Smooth muscle cell (in vitro differentiated cells): ENCODE results near the gene RSKR. TPM values are rescaled to one million over a fixed set of nuclear protein-coding genes. Genes with fewer than 3 reads are reported as not detected.

Experiments
- DNase-seq: peaks from one replicate; lab custom pipeline; 2025; ENCODE audit not compliant: unreplicated experiment; lab: John Stamatoyannopoulos, UW
- H2AFZ ChIP-seq: fragments of 200-600 bp; sonication (generic); 2 replicates; pipeline ENCODE4 v1.6.0; 2016; ENCODE audit warnings: antibody characterized with exemption, low read depth, mild to moderate bottlenecking
- H3F3A ChIP-seq: fragments of 200-600 bp; sonication (generic); 2 replicates; pipeline ENCODE4 v1.6.0; 2017; ENCODE audit warnings: antibody characterized with exemption, low read depth
- H3K27ac ChIP-seq: fragments of 200-600 bp; sonication (generic); 2 replicates; pipeline ENCODE4 v1.5.1; 2016; ENCODE audit warnings: low read depth, mild to moderate bottlenecking
- H3K27me3 ChIP-seq: fragments of 200-600 bp; sonication (generic); 2 replicates; pipeline ENCODE4 v1.6.1; 2016; ENCODE audit warnings: low read depth, mild to moderate bottlenecking
- H3K36me3 ChIP-seq: fragments of 200-600 bp; sonication (generic); 2 replicates; pipeline ENCODE4 v1.5.1; 2016; ENCODE audit warnings: low read depth
- H3K4me1 ChIP-seq: fragments of 200-600 bp; sonication (generic); 2 replicates; pipeline ENCODE4 v1.5.1; 2016; ENCODE audit warnings: low read depth
- H3K4me2 ChIP-seq: fragments of 200-600 bp; sonication (generic); 2 replicates; pipeline ENCODE4 v1.6.0; 2016; ENCODE audit warnings: mild to moderate bottlenecking
- H3K4me3 ChIP-seq: fragments of 200-600 bp; sonication (generic); 2 replicates; pipeline ENCODE4 v1.5.1; 2016; ENCODE audit warnings: mild to moderate bottlenecking
- H3K79me2 ChIP-seq: fragments of 200-600 bp; sonication (generic); 2 replicates; pipeline ENCODE4 v1.6.0; 2016; ENCODE audit warnings: low read depth, mild to moderate bottlenecking
- H3K9ac ChIP-seq: fragments of 200-600 bp; sonication (generic); 2 replicates; pipeline ENCODE4 v1.6.0; 2016; ENCODE audit warnings: low read depth
- H3K9me3 ChIP-seq: fragments of 200-600 bp; sonication (generic); replicated peaks from 2 replicates; pipeline ENCODE4 v1.5.1; 2016; ENCODE audit warnings: low read depth
- H4K20me1 ChIP-seq: fragments of 200-600 bp; sonication (generic); 2 replicates; pipeline ENCODE4 v1.6.0; 2016; ENCODE audit warnings: low read depth
- WGBS: methylation state at CpG from one replicate; pipeline ENCODE4 v1.1.7; 2016; ENCODE audit warnings: low lambda C conversion rate; 5-methylcytosine and 5-hydroxymethylcytosine counted together
- polyA plus RNA-seq: library from polyadenylated mRNA; unstranded; fragments of >200 nt; fragmentation: Nextera tagmentation; extraction: Ambion mirVana; gene quantifications from 2 replicates; pipeline ENCODE4 v1.2.1, GENCODE V29; 2016
- total RNA-seq: library from RNA; depleted of rRNA; stranded (reverse); fragments of >200 nt; gene quantifications from 2 replicates; pipeline ENCODE4 v1.2.3, GENCODE V29; 2014
- TF ChIP-seq, protein P1 (sequence below): fragments of 200-600 bp; sonication (generic); IDR thresholded peaks from 2 replicates; pipeline ENCODE4 v1.5.1; 2017; ENCODE audit warnings: borderline replicate concordance, mild to moderate bottlenecking, antibody characterized with exemption; ENCODE audit not compliant: insufficient read depth, poor library complexity, severe bottlenecking

RSKR gene
- total and polyA plus RNA-seq, 2 experiments from 2014 or later, result 2.0 to 3.8 TPM

GRCh38 chr17:28575126-28575795, 38.7 kb downstream of the RSKR start:
- Histone ChIP-seq H3K9me3 (no peaks in the 10 kb centered on the region), H3F3A (peaks cover 3% of the 10 kb centered on the region), H3K9ac (no peak overlapping the region), H3K79me2 (peaks cover 7% of the 10 kb centered on the region), H4K20me1 (peaks cover 2% of the 10 kb centered on the region), H3K36me3 (no peaks in the 10 kb centered on the region), H2AFZ (no peak overlapping the region), H3K27me3 (no peaks in the 10 kb centered on the region), H3K4me1 (peaks cover 8% of the 10 kb centered on the region), H3K4me2 (peak overlapping the region; percentile 86), H3K4me3 (no peak overlapping the region), H3K27ac (no peak overlapping the region)
- TF ChIP-seq, protein P1, sequence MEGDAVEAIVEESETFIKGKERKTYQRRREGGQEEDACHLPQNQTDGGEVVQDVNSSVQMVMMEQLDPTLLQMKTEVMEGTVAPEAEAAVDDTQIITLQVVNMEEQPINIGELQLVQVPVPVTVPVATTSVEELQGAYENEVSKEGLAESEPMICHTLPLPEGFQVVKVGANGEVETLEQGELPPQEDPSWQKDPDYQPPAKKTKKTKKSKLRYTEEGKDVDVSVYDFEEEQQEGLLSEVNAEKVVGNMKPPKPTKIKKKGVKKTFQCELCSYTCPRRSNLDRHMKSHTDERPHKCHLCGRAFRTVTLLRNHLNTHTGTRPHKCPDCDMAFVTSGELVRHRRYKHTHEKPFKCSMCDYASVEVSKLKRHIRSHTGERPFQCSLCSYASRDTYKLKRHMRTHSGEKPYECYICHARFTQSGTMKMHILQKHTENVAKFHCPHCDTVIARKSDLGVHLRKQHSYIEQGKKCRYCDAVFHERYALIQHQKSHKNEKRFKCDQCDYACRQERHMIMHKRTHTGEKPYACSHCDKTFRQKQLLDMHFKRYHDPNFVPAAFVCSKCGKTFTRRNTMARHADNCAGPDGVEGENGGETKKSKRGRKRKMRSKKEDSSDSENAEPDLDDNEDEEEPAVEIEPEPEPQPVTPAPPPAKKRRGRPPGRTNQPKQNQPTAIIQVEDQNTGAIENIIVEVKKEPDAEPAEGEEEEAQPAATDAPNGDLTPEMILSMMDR, result no peak
- DNase-seq, result no peak
- WGBS, result 83% methylated on average over 14 of the region's 14 CpGs

DNA sequence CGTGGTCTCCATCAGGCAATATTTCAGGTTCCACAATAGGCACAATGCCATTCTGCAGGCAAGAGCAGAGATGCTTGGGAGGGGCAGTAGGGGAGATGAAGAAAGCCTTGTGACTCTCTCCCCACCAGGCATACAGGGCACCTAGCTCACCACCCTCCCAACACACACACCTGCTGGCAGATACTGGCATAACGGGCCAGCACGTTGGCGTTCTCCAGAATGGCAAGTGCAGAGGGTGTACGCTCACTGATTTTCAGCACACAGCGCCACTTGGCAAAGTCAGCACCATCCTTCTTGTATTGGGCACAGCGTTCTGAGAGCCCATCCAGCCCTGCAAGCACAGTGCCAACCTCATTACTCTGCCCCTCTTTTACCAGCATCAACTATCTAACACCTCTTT, 39.5 kb downstream of the RSKR start:
- Histone ChIP-seq H3K27ac (no peak overlapping the region), H3K36me3 (no peaks in the 10 kb centered on the region), H2AFZ (no peak overlapping the region), H3K27me3 (no peaks in the 10 kb centered on the region), H3K4me1 (peaks cover 10% of the 10 kb centered on the region), H3K4me3 (no peak overlapping the region), H3F3A (peaks cover 3% of the 10 kb centered on the region), H3K4me2 (no peak overlapping the region), H3K79me2 (peaks cover 14% of the 10 kb centered on the region), H4K20me1 (peaks cover 4% of the 10 kb centered on the region), H3K9me3 (no peaks in the 10 kb centered on the region), H3K9ac (no peak overlapping the region)
- DNase-seq, result no peak
- TF ChIP-seq, protein P1, result no peak
- 93% methylated on average over 7 of the region's 7 CpGs for WGBS

- Histone ChIP-seq H2AFZ (no peak overlapping the region), H3K27ac (no peak overlapping the region), H3K4me1 (peaks cover 10% of the 10 kb centered on the region), H3K9me3 (no peaks in the 10 kb centered on the region), H3K9ac (no peak overlapping the region), H3K79me2 (peaks cover 19% of the 10 kb centered on the region), H3K27me3 (no peaks in the 10 kb centered on the region), H4K20me1 (peaks cover 4% of the 10 kb centered on the region), H3K36me3 (no peaks in the 10 kb centered on the region), H3F3A (peaks cover 3% of the 10 kb centered on the region), H3K4me3 (no peak overlapping the region), H3K4me2 (no peak overlapping the region)
- WGBS, result 92% methylated on average over 6 of the region's 6 CpGs
- TF ChIP-seq, protein P1, result no peak
- no peak for DNase-seq
Measured at GRCh38 chr17:28573966-28574480, 40.0 kb downstream of the RSKR start.

GRCh38 chr17:28573521-28573920, 40.5 kb downstream of the RSKR start:
- Histone ChIP-seq H3K36me3 (no peaks in the 10 kb centered on the region), H2AFZ (no peak overlapping the region), H3K4me2 (no peak overlapping the region), H3K27me3 (no peaks in the 10 kb centered on the region), H3K27ac (no peak overlapping the region), H3K9ac (no peak overlapping the region), H3K4me3 (no peak overlapping the region), H3F3A (peaks cover 3% of the 10 kb centered on the region), H3K9me3 (no peaks in the 10 kb centered on the region), H3K4me1 (peaks cover 10% of the 10 kb centered on the region), H4K20me1 (peaks cover 4% of the 10 kb centered on the region), H3K79me2 (peaks cover 23% of the 10 kb centered on the region)
- TF ChIP-seq, protein P1, result no peak
- DNase-seq, result no peak
- WGBS, result 97% methylated on average over 9 of the region's 9 CpGs
